Measurements from ENCODE around the gene RPS26.

RPS26 gene

DNA sequence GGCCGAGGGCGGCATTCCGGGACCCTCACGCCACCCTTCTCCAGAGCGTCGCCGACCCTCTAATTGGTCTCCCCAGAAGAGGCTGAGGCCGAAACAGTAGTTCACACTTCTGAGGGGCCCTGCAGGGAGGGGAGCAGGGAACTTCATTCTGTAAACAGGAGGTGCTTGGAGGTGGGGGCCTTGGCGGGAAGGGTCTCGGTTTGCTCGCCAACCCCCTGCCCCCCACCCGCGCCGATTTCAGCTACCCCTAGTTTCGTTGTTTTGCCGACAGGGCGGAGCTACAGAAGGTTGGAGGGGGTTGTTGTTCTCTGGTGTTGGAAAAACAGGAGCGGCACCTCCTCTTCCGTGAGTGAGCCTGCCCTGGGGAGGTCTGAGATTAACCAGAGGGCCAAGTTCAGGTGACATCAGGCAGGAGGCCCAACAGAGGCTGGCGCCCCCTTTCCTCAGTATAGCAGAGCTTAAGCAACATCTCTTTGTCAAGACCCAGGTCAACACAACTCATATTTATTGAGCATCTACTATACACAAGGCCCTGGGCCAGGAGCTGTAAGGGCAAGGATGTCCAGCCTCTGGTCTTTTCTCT, 38.9 kb downstream of the RPS26 start:
- Histone ChIP-seq H3K9ac (ENCODE audit: low read length) (no peak overlapping the region), H3K4me1 (ENCODE audit: control insufficient read depth, insufficient read depth, low read length) (peaks cover 16% of the 10 kb centered on the region), H3K27me3 (replicated peaks; ENCODE audit: control insufficient read depth, insufficient read depth, low read length) (peaks cover 25% of the 10 kb centered on the region), H3K9me3 (ENCODE audit: control insufficient read depth, low read length) (no peaks in the 10 kb centered on the region), H3K4me3 (ENCODE audit: low read length) (peak overlapping the region; percentile 84), H3K36me3 (ENCODE audit: control insufficient read depth, insufficient read depth, low read length, severe bottlenecking) (no peaks in the 10 kb centered on the region)
- DNase-seq (ENCODE audit: low read depth), result no peak

DNA sequence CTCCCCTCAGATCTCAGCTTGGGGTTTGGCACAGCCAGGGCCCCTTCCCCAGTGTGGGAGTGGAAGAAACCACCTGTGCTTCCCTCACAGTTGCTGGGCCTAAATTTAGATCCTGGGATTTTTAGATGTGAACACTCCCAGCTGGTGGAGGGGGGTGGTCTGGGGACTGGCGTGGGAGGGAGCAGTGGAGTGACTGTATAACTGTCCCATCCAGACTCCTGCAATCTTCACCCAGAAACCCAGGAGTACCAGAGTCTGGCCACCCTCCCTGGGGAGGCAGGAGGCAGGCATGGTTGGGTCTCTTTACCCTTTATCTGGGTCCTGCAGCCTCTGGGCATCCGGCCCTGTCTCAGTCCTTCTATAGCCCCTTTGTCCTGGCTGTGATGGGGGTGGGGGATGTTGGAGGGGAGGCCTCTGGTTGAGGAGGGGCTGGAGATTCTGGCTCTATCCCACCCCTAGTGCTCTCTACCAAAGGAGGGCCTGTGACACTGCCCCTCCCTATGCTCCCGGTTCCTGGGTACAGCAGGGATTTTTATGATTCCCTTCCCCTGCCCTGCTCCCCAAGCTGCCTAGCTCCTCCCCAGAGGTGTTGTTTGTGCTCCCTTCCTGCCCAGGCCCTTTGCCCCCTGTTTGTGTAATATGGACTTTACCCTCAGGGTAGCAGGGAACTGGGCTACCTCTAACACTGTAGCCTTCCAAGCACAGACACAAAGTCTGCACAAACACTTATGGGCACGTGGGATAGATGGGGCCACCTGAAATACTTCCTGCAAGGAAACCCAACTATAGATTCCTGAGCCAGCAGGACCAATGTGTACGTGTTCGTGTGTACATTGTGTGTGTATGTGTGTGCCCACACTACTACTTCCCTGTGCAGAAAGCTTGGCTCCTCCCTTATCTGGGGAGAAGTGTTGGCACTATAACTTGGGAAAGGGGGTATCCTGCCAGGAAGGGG, 40.0 kb downstream of the RPS26 start:
- Histone ChIP-seq H3K4me1 (ENCODE audit: control insufficient read depth, insufficient read depth, low read length) (peaks cover 16% of the 10 kb centered on the region), H3K9me3 (ENCODE audit: control insufficient read depth, low read length) (no peaks in the 10 kb centered on the region), H3K36me3 (ENCODE audit: control insufficient read depth, insufficient read depth, low read length, severe bottlenecking) (no peaks in the 10 kb centered on the region), H3K27me3 (replicated peaks; ENCODE audit: control insufficient read depth, insufficient read depth, low read length) (peaks cover 25% of the 10 kb centered on the region), H3K4me3 (ENCODE audit: low read length) (no peak overlapping the region), H3K9ac (ENCODE audit: low read length) (no peak overlapping the region)
- no peak for DNase-seq (ENCODE audit: low read depth)

DNA sequence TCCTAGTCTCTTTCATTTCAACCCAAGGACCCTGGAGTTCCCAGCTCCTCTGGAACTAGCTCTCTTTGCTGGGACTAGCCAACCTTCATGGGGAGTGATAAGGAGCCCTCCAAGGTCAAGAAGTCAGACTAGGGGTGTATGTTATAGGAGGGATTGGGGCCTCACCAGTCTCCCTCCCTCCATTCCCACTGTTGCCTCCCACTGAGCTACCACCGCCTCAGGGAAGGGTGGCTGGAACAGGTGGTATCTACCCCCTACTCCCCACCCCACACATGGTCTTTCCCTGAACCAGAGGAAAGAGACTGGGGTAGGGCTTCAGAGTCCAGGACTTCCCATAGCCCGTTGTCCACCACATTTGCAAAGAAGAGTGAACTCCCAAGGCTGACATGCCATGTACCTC, 40.7 kb downstream of the RPS26 start:
- no peak for DNase-seq (ENCODE audit: low read depth)
- no peaks in the 10 kb centered on the region for H3K36me3 ChIP-seq (ENCODE audit: control insufficient read depth, insufficient read depth, low read length, severe bottlenecking)
- H3K9me3 ChIP-seq (ENCODE audit: control insufficient read depth, low read length), result no peaks in the 10 kb centered on the region
- peaks cover 16% of the 10 kb centered on the region for H3K4me1 ChIP-seq (ENCODE audit: control insufficient read depth, insufficient read depth, low read length)
- H3K27me3 ChIP-seq (replicated peaks; ENCODE audit: control insufficient read depth, insufficient read depth, low read length), result peaks cover 25% of the 10 kb centered on the region
- H3K4me3 ChIP-seq (ENCODE audit: low read length), result no peak overlapping the region
- no peak overlapping the region for H3K9ac ChIP-seq (ENCODE audit: low read length)

DNA sequence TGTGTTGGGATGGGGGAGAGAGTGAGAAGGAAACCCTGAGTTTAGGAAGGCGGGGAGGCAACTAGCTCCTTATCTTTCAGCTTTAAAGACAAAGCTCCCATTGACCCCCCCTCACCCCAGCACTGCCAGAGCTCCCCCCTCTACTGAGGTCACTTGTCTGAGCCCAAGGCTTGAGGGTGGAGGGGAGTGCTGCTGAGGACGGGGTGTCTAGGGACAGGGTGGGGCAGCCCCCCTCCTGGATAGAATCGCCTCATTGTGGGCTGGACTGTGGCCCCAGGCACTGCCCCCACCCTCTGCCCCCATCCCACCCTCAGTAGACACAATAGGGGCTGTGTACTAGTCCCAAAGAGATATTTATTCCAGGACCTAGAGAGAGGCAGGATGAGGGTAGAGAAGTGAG, 41.2 kb downstream of the RPS26 start:
- no peaks in the 10 kb centered on the region for H3K9me3 ChIP-seq (ENCODE audit: control insufficient read depth, low read length)
- H3K4me3 ChIP-seq (ENCODE audit: low read length), result no peak overlapping the region
- H3K27me3 ChIP-seq (replicated peaks; ENCODE audit: control insufficient read depth, insufficient read depth, low read length), result peaks cover 25% of the 10 kb centered on the region
- H3K4me1 ChIP-seq (ENCODE audit: control insufficient read depth, insufficient read depth, low read length), result peaks cover 16% of the 10 kb centered on the region
- no peaks in the 10 kb centered on the region for H3K36me3 ChIP-seq (ENCODE audit: control insufficient read depth, insufficient read depth, low read length, severe bottlenecking)
- DNase-seq (ENCODE audit: low read depth), result no peak
- H3K9ac ChIP-seq (ENCODE audit: low read length), result no peak overlapping the region

DNA sequence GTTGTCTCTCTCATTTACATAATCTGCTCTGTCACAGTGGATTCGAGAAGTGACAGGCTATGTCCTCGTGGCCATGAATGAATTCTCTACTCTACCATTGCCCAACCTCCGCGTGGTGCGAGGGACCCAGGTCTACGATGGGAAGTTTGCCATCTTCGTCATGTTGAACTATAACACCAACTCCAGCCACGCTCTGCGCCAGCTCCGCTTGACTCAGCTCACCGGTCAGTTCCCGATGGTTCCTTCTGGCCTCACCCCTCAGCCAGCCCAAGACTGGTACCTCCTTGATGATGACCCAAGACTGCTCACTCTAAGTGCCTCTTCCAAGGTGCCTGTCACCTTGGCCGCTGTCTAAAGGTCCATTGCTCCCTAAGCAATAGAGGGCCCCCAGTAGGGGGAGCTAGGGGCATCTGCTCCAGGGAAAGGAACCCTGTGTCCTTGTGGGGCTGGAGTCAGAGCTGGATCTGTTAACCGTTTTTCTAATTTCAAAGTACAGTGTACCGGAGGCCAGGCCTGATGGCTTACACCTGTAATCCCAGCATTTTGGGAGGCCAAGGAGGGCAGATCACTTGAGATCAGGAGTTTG, 43.3 kb downstream of the RPS26 start:
- DNase-seq (ENCODE audit: low read depth), result no peak
- Histone ChIP-seq H3K9ac (ENCODE audit: low read length) (no peak overlapping the region), H3K36me3 (ENCODE audit: control insufficient read depth, insufficient read depth, low read length, severe bottlenecking) (no peaks in the 10 kb centered on the region), H3K4me1 (ENCODE audit: control insufficient read depth, insufficient read depth, low read length) (peaks cover 4% of the 10 kb centered on the region), H3K4me3 (ENCODE audit: low read length) (no peak overlapping the region), H3K9me3 (ENCODE audit: control insufficient read depth, low read length) (no peaks in the 10 kb centered on the region), H3K27me3 (replicated peaks; ENCODE audit: control insufficient read depth, insufficient read depth, low read length) (peaks cover 25% of the 10 kb centered on the region)

DNA sequence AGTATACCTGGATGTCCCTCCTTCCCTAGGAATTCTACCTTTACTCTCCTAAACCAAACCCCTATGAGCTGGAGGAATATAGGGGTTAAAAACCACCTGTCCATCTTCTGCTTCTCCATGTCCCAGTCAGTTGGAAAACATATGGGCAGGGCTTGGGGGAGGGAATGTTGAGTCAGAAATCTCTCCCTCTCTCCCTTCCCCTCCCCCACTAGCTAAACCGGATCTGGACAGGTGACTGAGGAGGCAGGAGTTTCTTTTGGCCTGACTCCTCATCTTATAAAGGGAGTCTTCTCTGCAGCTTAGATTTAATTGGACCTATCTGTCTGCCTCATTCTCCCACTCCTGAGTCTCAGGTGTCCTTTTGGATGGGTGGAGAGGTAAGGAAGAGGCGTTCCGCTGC, 44.4 kb downstream of the RPS26 start:
- peaks cover 20% of the 10 kb centered on the region for H3K27me3 ChIP-seq (replicated peaks; ENCODE audit: control insufficient read depth, insufficient read depth, low read length)
- H3K36me3 ChIP-seq (ENCODE audit: control insufficient read depth, insufficient read depth, low read length, severe bottlenecking), result no peaks in the 10 kb centered on the region
- no peak for DNase-seq (ENCODE audit: low read depth)
- H3K9me3 ChIP-seq (ENCODE audit: control insufficient read depth, low read length), result no peaks in the 10 kb centered on the region
- H3K9ac ChIP-seq (ENCODE audit: low read length), result no peak overlapping the region
- H3K4me3 ChIP-seq (ENCODE audit: low read length), result no peak overlapping the region
- H3K4me1 ChIP-seq (ENCODE audit: control insufficient read depth, insufficient read depth, low read length), result no peaks in the 10 kb centered on the region

DNA sequence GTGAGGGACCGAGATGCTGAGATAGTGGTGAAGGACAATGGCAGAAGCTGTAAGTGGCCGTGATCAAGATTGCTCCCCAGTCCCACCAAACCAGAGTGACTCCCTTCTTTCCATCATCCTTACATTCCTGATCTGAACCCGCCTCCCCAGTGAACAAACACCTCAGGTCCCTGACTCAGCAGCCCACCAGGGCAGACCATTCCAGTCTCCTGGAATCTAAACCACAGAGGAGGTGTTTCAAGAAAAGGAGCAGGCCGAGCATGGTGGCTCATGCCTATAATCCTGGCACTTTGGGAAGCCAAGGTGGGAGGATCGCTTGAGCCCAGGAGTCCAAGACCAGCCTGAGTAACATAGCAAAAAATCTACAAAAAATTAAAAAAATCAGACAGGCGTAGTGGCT, 44.9 kb downstream of the RPS26 start:
- no peak for DNase-seq (ENCODE audit: low read depth)
- H3K9me3 ChIP-seq (ENCODE audit: control insufficient read depth, low read length), result no peaks in the 10 kb centered on the region
- H3K27me3 ChIP-seq (replicated peaks; ENCODE audit: control insufficient read depth, insufficient read depth, low read length), result peaks cover 18% of the 10 kb centered on the region
- no peaks in the 10 kb centered on the region for H3K36me3 ChIP-seq (ENCODE audit: control insufficient read depth, insufficient read depth, low read length, severe bottlenecking)
- no peak overlapping the region for H3K9ac ChIP-seq (ENCODE audit: low read length)
- H3K4me3 ChIP-seq (ENCODE audit: low read length), result no peak overlapping the region
- H3K4me1 ChIP-seq (ENCODE audit: control insufficient read depth, insufficient read depth, low read length), result no peaks in the 10 kb centered on the region

DNA sequence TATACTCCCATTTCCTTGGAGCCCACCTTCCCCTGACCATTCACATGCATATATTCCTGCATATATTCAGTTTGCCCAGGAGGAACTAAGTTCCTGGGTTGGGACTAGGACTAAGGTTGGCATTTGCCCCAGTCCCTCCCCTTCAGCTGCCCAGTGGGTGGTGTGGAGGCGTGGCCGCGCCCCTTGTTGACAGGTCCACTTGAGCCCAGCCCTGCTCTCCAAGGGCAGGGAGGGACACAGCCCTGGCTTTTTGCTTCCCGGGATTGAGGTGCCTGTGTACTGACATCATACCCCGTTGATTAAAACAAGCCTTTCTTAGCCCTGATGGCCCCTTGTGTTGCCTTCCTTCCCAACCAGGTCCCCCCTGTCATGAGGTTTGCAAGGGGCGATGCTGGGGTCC, 45.5 kb downstream of the RPS26 start:
- DNase-seq (ENCODE audit: low read depth), result no peak
- H3K4me1 ChIP-seq (ENCODE audit: control insufficient read depth, insufficient read depth, low read length), result no peaks in the 10 kb centered on the region
- H3K4me3 ChIP-seq (ENCODE audit: low read length), result no peak overlapping the region
- peaks cover 13% of the 10 kb centered on the region for H3K27me3 ChIP-seq (replicated peaks; ENCODE audit: control insufficient read depth, insufficient read depth, low read length)
- no peaks in the 10 kb centered on the region for H3K9me3 ChIP-seq (ENCODE audit: control insufficient read depth, low read length)
- no peak overlapping the region for H3K9ac ChIP-seq (ENCODE audit: low read length)
- no peaks in the 10 kb centered on the region for H3K36me3 ChIP-seq (ENCODE audit: control insufficient read depth, insufficient read depth, low read length, severe bottlenecking)
